ENCODE results near the gene CDKN2C. TPM values are rescaled to one million over a fixed set of nuclear protein-coding genes. Genes with fewer than 3 reads are reported as not detected.

CDKN2C gene
- total and polyA plus RNA-seq, 7 experiments from 2014 or later = 3.3 to 40.3 (median 4.9) TPM

Other genes starting within 250 kb of the CDKN2C start
- gene FAF1, start 10.0 kb upstream of the CDKN2C start, total RNA-seq = 10 to 100 TPM; 46.4 to 66.6 (median 52.5) TPM
- gene FAF1, start 10.0 kb upstream of the CDKN2C start, polyA plus RNA-seq = 10 to 100 TPM; 36.9 to 46.1 TPM
- gene C1orf185, start 132.0 kb downstream of the CDKN2C start, total RNA-seq = not detected
- gene C1orf185, start 132.0 kb downstream of the CDKN2C start, polyA plus RNA-seq = not detected